WTC11 (cell line): ENCODE measurements around the gene ZFP82.

Experiments used
- TEAD4 ChIP-seq: sonication (generic); formaldehyde crosslinking; IDR thresholded peaks from 2 replicates; pipeline ENCODE4 v1.8.0; 2022; ENCODE audit warnings: mild to moderate bottlenecking, missing genetic modification reagents
- TF ChIP-seq, protein P1 (sequence below): sonication (generic); formaldehyde crosslinking; IDR thresholded peaks from 2 replicates; pipeline ENCODE4 v1.8.1; 2022; ENCODE audit warnings: missing genetic modification reagents, borderline replicate concordance

DNA sequence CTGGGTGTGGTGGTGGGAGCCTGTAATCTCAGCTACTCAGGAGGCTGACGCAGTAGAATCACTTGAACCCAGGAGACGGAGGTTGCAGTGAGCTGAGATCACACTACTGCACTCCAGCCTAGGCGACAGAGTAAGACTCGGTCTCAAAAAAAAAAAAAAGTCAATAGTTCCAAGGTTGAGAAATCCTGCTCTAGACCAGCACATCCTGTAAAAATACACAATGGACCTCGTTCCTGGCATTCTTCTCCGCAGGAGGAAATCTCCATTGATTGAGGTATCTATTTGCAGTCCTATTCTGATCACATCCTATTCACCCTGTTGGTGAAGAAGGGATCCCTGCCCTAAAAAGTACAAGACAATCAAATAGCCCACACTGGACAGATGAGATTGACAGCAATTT, 54.6 kb downstream of the ZFP82 start:
- no peak for TF ChIP-seq TEAD4 (CRISPR knock-in tag)
- TF ChIP-seq, protein P1, sequence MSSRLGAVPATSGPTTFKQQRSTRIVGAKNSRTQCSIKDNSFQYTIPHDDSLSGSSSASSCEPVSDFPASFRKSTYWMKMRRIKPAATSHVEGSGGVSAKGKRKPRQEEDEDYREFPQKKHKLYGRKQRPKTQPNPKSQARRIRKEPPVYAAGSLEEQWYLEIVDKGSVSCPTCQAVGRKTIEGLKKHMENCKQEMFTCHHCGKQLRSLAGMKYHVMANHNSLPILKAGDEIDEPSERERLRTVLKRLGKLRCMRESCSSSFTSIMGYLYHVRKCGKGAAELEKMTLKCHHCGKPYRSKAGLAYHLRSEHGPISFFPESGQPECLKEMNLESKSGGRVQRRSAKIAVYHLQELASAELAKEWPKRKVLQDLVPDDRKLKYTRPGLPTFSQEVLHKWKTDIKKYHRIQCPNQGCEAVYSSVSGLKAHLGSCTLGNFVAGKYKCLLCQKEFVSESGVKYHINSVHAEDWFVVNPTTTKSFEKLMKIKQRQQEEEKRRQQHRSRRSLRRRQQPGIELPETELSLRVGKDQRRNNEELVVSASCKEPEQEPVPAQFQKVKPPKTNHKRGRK (CRISPR knock-in tag) = no peak
